ENCODE results near the gene APBB3. TPM values are rescaled to one million over a fixed set of nuclear protein-coding genes. Genes with fewer than 3 reads are reported as not detected.

APBB3 gene
- total RNA-seq, 1 experiment from 2014 or later, result 6.1 TPM

DNA sequence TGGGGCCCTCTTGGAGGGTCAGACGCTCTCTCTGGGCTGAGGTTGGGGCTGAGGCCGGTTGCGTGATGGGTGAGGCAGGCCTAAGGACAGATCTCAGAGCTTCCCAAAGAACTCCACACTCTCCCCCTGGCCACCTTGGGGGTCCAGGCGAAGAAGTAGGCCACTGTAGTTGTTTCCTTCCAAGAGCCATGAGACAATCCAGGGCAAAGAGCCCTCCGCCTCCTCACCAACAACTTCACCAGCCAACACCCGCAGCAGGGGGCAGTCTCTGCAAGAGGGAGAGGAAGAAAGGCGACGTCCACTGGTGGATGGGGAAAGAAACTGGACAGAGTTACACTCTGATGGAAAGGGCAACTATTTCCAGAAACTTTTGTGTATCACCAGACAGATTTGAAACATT, 10.9 kb upstream of the APBB3 start:
- DNase-seq (ENCODE audit: low spot score), result no peak

DNA sequence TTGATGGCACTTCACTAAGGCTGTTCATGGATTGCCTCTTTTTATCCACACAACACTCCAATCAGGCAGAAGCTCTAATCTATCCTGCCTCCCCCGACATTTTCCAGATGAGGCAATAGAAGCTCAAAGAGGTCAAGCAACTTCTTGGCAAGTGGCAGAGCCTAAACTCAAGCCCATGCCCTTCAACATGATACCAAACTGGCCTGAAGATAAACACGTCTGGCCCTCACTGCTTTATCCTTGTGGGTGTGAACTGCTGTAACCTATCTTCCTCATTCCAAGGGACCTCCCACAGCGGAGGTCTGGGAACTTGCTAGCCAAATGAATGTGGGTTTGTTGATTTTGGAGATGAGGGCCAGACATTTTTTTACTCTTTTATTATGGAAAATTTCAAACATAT, 9.8 kb upstream of the APBB3 start:
- DNase-seq (ENCODE audit: low spot score), result no peak

DNA sequence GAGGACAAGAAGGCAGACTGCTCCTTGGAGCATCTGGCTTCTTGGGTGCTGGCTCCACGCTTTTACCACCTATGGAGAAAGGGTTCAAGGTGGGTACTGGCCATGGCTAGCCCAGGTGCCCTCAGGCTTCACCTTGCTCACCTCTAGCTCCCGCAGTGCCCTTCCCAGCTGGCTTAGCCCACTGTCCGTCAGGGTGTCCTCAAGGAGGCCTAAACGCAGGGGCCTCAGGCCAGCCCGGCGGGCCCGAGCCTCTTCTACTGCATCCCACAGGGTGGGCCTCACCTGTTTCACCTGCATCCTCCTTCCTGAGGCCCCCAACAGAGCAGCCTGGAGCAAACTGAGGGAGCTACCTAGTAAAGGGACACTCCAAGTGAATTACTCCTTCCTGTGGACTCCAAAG, 9.3 kb upstream of the APBB3 start:
- no peak for DNase-seq (ENCODE audit: low spot score)

DNA sequence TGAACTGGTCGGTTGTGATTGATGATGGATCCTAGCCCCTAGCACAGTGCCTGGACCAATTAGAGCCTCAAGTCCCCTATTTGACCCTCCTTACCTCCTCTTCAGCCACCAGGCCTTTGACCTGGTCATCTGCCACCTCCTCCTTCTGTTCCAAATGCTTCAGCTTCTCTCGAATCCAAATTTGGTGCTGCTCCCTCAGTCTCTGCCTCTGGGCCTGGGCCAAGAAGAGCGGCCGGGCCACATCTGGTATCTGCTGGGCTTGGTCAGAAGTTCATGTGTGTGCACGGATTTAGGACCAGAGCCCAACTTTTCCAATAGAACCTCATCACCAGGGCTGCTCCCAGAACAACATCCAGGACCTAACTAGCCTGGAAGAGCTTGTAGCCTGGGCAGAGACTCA, 6.7 kb upstream of the APBB3 start:
- DNase-seq (ENCODE audit: low spot score), result no peak

DNA sequence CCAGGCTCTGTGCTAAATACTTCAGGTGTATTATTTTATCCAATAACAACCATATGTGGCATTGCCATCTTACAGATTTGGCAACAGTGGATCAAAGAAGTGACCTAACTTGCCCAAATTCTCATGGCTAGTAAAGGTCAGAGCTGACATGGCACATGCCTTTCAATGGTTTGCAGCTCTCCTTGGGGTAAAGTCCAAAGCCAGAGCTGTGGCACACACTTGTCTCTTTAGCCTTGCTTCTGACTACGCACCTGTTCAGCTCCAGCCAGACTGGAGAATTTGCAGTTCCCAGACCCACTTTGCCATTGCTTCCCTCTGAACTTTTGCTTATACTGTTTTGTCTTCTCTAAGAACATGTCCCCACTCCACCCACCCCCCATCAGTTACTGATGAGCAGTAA, 6.1 kb upstream of the APBB3 start:
- DNase-seq (ENCODE audit: low spot score), result no peak

DNA sequence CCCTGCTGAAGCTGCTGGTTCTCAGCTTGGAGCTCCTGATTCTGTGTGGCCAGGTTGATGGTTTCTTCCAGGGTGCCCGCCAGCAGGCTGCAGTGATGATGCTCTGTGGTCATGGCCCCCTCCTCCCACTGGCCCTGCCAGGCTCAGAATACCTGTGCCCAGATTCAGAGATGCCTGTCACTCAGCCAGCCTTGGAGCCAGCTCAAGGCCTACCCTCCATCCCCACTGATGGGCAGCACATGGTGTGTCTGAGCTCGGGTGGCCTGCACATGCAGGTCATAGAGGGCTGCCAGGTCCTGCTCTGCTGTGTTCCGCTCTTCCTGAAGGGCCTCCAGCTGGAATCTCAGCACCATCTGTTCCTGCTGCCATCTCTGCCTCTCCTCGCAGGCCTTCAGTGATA, 5.7 kb upstream of the APBB3 start:
- no peak for DNase-seq (ENCODE audit: low spot score)

DNA sequence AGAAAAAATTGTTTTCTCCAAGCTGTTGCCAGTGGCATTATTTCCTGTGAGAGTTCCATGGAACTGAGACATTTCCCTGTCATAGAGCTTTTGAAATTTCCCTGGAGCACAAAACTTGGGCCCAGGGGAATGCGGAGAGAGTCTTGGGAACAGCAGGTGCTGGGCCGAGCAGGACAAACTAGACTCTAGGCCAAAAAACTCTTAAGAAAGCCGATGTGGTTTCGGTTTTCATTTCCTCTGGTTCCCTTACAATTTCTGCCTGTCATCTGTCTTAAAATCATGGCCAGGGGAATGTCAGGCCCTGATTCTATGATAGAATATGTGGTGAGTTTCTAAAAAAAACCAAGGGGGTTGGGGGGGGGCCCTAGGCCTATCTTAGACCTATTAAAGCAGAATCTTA, 4.8 kb upstream of the APBB3 start:
- DNase-seq (ENCODE audit: low spot score), result no peak

DNA sequence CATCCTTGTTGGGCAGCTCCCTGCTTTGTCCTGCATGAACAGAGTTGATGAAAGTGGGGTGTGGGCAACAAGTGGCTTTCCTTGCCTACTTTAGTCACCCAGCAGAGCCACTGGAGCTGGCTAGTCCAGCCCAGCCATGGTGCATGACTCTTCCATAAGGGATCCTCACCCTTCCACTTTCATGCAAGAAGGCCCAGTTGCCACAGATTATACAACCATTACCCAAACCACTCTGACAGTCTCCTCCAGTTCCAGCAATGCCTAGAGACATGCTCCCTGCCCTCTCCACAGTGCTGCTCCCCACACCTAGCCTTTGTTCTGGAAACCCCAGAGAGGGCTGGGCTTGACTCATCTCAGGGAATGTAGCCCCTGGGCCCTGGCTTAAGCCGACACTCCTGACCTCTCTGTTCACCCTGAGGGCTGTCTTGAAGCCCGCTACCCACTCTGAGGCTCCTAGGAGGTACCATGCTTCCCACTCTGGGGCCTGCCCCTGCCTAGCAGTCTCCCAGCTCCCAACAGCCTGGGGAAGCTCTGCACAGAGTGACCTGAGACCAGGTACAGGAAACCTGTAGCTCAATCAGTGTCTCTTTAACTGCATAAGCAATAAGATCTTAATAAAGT, 4.2 kb upstream of the APBB3 start:
- DNase-seq (ENCODE audit: low spot score), result no peak

DNA sequence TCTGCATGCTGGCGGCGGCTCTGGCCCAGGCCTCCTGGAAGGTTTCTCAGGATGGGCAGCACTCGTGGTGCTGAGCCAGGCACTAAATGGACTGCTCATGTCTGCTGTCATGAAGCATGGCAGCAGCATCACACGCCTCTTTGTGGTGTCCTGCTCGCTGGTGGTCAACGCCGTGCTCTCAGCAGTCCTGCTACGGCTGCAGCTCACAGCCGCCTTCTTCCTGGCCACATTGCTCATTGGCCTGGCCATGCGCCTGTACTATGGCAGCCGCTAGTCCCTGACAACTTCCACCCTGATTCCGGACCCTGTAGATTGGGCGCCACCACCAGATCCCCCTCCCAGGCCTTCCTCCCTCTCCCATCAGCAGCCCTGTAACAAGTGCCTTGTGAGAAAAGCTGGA, 3.5 kb upstream of the APBB3 start:
- DNase-seq (ENCODE audit: low spot score), result no peak

DNA sequence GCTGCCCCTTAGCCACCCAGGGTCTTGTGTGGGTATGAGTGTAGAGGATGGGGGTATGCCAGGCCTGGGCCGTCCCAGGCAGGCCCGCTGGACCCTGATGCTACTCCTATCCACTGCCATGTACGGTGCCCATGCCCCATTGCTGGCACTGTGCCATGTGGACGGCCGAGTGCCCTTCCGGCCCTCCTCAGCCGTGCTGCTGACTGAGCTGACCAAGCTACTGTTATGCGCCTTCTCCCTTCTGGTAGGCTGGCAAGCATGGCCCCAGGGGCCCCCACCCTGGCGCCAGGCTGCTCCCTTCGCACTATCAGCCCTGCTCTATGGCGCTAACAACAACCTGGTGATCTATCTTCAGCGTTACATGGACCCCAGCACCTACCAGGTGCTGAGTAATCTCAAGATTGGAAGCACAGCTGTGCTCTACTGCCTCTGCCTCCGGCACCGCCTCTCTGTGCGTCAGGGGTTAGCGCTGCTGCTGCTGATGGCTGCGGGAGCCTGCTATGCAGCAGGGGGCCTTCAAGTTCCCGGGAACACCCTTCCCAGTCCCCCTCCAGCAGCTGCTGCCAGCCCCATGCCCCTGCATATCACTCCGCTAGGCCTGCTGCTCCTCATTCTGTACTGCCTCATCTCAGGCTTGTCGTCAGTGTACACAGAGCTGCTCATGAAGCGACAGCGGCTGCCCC, 2.9 kb upstream of the APBB3 start:
- DNase-seq (ENCODE audit: low spot score), result no peak

DNA sequence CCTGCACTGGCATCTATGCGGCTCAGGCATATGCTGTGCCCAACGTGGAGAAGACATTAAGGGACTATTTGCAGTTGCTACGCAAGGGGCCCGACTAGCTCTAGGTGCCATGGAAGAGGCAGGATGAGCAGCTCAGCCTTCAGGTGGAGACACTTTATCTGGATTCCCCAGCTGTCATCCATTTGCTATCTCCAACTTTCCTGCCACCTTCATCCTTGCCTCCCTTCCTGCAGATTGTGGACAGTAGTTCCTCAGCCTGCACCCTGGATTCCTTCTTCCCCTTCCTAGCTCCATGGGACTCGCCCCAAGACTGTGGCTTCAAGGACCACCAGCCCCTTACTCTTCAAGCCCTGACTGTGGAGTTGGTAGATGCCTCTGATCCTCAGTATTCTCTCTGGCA, 2.3 kb upstream of the APBB3 start:
- no peak for DNase-seq (ENCODE audit: low spot score)

DNA sequence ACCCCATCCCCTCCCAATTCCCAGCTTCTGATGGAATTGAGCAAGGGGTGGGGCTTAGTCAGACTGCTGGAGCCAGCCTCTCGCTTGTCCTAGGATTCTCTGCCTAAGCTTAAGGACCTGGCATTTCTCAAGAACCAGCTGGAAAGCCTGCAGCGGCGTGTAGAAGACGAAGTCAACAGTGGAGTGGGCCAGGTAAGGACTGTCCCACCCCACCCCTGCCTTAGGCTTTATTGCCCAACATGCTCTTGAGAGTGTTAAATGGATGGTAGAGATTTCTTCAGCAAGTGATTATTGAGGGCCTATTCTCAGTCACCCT, 1.3 kb upstream of the APBB3 start:
- DNase-seq (ENCODE audit: low spot score), result no peak

DNA sequence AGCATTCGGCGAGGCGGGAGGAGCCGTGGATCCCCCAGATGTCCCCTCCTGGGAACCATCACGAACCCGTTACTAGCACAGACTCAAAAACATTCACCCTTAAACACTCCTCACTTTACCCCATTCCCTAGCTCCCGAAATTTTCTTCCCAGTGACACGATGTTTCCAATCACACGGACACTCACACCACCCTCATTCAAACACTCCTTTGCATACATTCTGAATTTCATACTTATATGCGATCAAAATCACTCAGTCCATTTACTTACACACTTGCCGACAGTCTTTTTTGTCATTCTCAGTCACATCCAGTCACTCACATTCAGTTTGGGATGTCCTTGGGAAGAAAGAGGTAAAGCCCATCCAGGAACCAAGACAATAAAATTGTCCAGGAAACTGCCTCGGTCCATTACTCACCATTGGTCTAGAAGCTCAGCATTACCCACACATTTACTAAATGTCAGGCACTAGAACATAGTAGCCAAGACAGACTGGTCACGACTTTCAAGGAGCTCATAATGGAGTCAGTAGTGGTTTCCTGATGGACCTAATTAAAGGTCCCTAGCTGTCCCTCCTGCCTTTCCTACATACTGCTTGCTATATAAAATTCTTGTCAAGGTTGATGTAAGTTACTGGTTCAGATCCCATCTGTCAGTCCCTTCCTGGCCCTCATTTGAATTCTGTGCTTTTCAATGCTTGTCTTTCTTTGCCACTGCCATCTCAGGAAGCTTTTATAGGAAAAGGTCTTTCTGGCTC, 804 bp upstream of the APBB3 start:
- DNase-seq (ENCODE audit: low spot score), result peak; percentile 32

DNA sequence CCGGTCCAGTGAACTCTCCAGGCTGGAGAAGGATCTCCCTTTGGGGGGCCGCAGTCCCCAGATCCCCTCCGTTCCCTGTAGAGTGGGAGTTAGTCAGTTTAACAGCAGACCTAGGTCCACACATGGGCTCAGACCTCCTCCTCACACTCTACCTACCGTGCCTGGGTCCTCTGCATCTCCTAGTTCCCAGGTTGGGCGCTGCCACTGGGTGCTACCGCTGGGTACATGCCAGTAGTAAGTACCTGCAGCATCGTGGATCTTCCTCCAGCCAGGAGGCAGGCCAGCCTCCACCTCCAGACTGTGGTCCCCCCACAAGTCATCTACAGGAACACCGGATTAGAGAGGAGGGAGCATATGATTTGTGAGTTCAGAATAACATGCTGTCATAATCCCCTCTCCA, 802 bp downstream of the APBB3 start:
- DNase-seq (ENCODE audit: low spot score), result no peak

DNA sequence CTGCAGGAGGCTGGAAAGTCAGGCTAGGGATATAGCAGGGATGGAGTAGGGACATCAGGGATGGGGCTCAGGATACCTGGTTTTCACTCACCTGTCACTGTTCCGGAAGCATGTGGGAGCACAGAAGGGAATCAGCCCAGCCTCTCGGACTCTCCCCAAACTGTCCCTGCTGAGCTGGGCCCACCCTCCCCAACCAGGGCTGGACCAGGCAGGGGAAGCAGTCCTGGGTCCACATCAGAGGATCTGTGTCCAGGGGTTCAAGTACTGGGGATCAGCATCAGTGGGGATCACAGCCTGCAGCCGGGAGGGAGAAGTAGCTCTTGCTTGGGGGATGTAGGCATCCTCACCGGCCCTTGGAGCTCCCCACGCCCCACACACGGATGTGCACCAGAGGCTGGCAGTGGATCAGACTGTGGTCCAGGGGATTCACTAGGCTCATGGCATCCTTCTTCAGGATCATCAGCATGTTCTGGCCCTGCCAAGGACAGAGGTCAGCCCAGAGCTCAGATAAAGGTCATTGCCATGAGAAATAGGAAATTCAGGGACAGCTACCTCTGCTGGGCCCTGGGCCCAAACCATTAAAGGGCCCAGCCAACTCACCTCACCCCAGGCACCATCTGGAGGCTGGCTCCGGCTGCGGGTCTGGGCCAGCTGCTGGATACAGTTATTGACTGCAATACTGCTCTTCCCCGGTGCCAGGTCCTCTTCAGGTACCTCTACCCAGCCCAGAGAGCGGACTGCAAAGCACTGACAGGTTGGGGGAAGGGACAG, 2.5 kb downstream of the APBB3 start:
- DNase-seq (ENCODE audit: low spot score), result no peak

DNA sequence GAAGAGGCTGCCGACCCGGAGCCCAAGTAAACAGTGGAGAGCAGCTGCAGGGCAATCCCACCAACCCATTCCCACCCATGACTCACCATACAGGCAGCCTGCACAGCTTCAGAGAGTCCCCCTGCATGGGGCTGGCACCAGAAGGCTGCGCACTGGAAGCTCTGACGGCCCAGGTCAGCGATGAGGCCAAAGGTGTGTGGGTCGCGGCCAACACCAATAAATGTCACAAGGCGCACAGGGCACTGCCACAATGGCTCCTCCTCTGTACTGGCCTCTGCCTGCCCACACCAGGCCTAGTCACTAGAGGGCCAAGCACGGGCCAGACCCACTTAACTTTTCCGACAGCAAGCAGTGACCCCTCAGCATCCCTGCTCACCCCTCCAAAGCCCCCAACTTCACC, 4.2 kb downstream of the APBB3 start:
- no peak for DNase-seq (ENCODE audit: low spot score)

DNA sequence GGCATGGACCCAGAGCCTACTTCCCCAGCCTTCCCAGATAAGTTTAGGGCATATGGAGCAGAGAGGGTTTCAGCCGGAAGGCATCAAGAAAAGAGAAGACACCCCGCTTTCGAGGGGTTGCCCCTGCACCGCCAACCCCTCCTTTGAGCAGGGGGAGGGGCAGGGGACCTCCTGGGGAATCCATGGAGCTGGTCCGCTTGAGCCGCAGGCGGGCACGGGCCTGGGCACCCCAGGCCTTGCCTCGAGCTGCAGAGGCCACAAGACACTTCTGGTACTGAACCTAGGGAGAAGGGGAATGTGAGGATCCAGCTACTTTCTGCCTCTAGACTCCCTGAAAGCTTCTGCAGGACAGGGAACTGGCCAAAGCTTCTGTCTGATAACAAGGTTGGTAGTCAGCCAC, 5.9 kb downstream of the APBB3 start:
- no peak for DNase-seq (ENCODE audit: low spot score)

DNA sequence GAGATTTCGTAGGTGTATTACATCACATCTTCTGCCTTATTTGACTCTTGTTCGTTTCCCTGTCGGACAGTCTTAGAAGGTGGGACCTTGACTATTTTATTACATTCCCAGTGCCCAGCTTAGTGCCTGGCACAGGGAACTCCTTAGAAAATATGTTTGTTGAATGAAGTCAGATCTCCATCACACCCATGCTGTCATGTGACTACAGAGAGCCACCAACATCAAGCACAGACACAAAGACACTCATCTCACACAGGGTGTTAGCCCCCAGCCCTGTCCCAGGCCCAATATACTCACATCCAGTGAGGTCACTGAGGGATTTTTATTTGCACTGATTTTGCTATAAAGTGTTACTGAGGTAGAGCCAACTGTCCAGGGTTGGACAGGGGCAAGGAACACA, 6.4 kb downstream of the APBB3 start:
- no peak for DNase-seq (ENCODE audit: low spot score)

DNA sequence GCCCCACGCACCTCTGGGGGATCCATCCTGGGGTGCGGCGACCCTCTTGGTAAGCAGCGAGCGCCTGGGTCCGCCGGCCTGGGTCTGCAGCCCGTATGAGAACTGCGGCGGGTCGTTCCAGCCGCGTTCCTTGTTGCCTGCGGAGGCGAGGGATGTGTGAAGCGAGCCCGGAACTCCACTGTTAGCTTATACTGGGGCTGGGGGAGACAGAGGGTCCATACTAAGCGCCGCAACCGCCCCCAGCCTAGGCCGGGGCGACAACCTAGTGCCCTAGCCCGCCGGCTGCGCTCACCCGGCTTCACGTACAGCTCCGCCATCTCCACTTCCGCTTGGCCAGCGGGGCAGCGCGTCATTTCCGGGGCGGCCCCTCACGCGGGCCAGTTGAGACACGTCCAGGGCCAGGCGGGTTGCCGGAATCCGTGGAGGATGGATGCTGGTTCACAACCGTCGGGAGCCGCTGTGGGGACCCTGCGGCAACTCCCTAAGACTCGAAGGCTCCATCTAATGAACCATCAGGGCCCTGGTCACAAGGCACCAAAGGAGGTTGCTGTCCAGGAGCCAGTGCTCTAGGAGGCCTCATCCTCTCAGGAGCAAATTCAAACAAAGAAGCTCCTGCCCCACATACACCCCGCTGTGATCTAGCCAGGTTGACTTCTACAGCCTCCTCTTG, 7.1 kb downstream of the APBB3 start, which contains the start of gene SRA1:
SRA1 (minus strand) TSS at position 338 of the 670 bp plus-strand sequence; CDS start at position 317, 21 bp downstream.
- peak; percentile 82 for DNase-seq (ENCODE audit: low spot score)

DNA sequence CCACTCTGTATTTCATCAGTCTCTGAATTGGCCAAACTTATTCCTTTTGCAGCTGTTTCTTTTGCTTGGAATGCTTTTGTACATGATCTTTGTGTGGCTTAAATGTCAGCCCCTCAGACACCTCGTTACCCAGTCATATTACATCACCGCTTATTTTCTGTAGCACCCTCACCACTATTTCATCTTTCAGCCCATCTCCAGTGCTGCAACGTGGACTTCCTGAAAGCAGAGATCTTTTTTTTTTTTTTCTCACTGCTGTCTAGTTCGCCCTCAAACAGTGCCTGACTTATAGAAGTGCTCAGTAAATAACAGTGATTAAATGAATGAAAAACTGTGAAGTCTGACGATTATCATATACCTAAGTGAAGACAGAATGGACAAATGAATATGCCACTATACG, 8.0 kb downstream of the APBB3 start:
- DNase-seq (ENCODE audit: low spot score), result no peak

DNA sequence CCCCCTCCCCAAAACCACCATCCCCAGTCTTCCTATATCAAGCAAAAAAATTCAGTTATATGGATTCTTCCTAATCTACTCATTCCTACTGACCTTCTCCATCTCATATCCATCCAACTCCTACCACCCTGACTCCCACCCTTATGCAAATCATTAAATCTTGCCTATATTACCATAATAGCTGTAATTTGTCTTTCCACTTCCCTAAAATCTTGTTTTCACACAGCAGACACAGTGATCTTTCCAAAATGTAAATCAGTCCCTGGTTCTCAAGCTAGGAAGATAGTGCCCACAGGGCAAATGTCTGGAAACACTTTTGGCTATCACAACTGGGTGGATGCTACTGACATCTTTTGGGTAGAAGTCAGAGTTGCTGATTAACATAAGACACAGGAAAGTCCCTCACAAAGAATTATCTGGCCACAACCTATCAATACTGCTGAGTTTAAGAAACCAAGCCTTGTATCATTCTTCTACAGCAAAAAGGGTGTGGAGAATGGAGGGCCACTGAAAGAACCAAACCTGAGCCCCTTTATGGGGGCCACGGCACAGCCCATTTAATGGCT, 8.6 kb downstream of the APBB3 start:
- no peak for DNase-seq (ENCODE audit: low spot score)

DNA sequence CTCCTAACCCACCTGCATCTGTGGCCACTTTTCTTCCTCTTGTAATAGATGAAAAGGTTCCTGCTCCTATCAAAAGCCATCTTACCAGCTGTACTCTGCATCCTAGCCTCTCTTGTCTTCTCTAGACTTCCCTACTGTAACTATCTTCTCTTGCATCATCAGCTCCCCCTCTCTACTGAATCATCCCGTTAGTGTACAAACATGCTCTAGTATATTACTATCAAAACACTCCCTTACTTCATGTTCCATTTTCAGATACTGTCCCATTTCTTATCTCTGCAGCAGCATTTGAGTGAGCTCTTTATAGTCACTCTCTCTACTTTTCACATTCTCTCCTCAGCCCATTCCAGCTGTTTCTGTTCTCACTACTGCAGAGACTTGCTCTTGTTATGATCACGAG, 9.9 kb downstream of the APBB3 start:
- DNase-seq (ENCODE audit: low spot score), result no peak

Data from A172 (cell line).